OCI-LY7 (cell line): ENCODE measurements around the gene SLC30A2. TPM values are rescaled to one million over a fixed set of nuclear protein-coding genes. Genes with fewer than 3 reads are reported as not detected.

Experiments
- BruUV-seq: library from RNA; stranded (reverse); fragments of 400-500 nt; replicated peaks from 2 replicates; lab custom pipeline; 2021; lab: Mats Ljungman, UMichigan
- CTCF ChIA-PET: fragments of 300-600 bp; sonication (Branson Sonifier 250); formaldehyde crosslinking; loops from one replicate; lab custom pipeline; 2022; ENCODE audit warnings: antibody characterized with exemption; ENCODE audit not compliant: unreplicated experiment; lab: Charles Lee
- POLR2A ChIA-PET: fragments of 300-600 bp; sonication (Branson Sonifier 250); formaldehyde crosslinking; loops from one replicate; lab custom pipeline; 2022; ENCODE audit warnings: antibody characterized with exemption; lab: Charles Lee
- DNase-seq: peaks from one replicate; pipeline ENCODE4 v3.0.0-alpha.2; 2015; ENCODE audit warnings: low spot score
- H2AFZ ChIP-seq: fragments of 200-600 bp; sonication (generic), shearing (Covaris generic); 2 replicates; pipeline ENCODE4 v1.6.1; 2014; ENCODE audit warnings: mild to moderate bottlenecking, antibody characterized with exemption, low read length, moderate library complexity
- H3K27ac ChIP-seq: fragments of 200-600 bp; sonication (generic); 2 replicates; pipeline ENCODE4 v1.5.1; 2014; ENCODE audit warnings: mixed run types, low read depth, mild to moderate bottlenecking, moderate library complexity, low read length, inconsistent platforms; ENCODE audit not compliant: poor library complexity, severe bottlenecking
- H3K36me3 ChIP-seq: fragments of 200-600 bp; sonication (generic); 2 replicates; pipeline ENCODE4 v1.6.1; 2014; ENCODE audit warnings: mild to moderate bottlenecking, antibody characterized with exemption, low read length, moderate library complexity, mixed read lengths; ENCODE audit not compliant: insufficient read depth
- H3K4me1 ChIP-seq: fragments of 200-600 bp; sonication (generic); 2 replicates; pipeline ENCODE4 v1.5.1; 2014; ENCODE audit warnings: mild to moderate bottlenecking, low read length; ENCODE audit not compliant: insufficient read depth, poor library complexity, severe bottlenecking
- H3K4me2 ChIP-seq: fragments of 200-600 bp; sonication (generic); 2 replicates; pipeline ENCODE4 v1.6.1; 2014; ENCODE audit warnings: mild to moderate bottlenecking, low read length
- H3K4me3 ChIP-seq: fragments of 200-600 bp; sonication (generic); 2 replicates; pipeline ENCODE4 v1.5.1; 2014; ENCODE audit warnings: mild to moderate bottlenecking, low read depth, low read length; ENCODE audit not compliant: poor library complexity, severe bottlenecking
- H3K79me2 ChIP-seq: fragments of 200-600 bp; sonication (generic); 2 replicates; pipeline ENCODE4 v1.6.1; 2016; ENCODE audit warnings: low read depth, mild to moderate bottlenecking, low read length, moderate library complexity, mixed read lengths; ENCODE audit not compliant: insufficient read depth
- H3K9me2 ChIP-seq: fragments of 200-600 bp; sonication (generic); 2 replicates; pipeline ENCODE4 v1.6.1; 2016; ENCODE audit warnings: mild to moderate bottlenecking, low read length, mixed read lengths; ENCODE audit not compliant: insufficient read depth
- H3K9me3 ChIP-seq: fragments of 200-600 bp; sonication (generic); 2 replicates; pipeline ENCODE4 v1.6.1; 2014; ENCODE audit warnings: mild to moderate bottlenecking, mixed run types, low read length, mixed read lengths
- H4K20me1 ChIP-seq: fragments of 200-600 bp; sonication (generic); 2 replicates; pipeline ENCODE4 v1.6.1; 2014; ENCODE audit warnings: mild to moderate bottlenecking, antibody characterized with exemption, low read length, moderate library complexity, mixed read lengths; ENCODE audit not compliant: insufficient read depth
- CTCF ChIP-seq: fragments of 200-600 bp; sonication (generic); conservative IDR thresholded peaks from 2 replicates; pipeline ENCODE4 v1.5.1; 2014; ENCODE audit warnings: mild to moderate bottlenecking, antibody characterized with exemption, low read length, moderate library complexity, mixed read lengths
- EZH2phosphoT487 ChIP-seq: fragments of 200-600 bp; sonication (generic); IDR thresholded peaks from 2 replicates; pipeline ENCODE4 v1.6.1; 2018; ENCODE audit warnings: low read depth, borderline replicate concordance, mild to moderate bottlenecking, mixed run types, antibody characterized with exemption, low read length, moderate library complexity, mixed read lengths
- intact Hi-C: fragments of 100-400 bp; cut with micrococcal nuclease; formaldehyde crosslinking; loops from one replicate; pipeline ENCODE4 v1.10.0; 2022; ENCODE audit not compliant: unreplicated experiment
- total RNA-seq, 2 experiments: library from RNA; depleted of rRNA in 1 of 2; stranded (reverse); fragments of >200 nt in 1 of 2; shearing (Covaris generic) in 1 of 2; gene quantifications; 2 replicates each; pipeline ENCODE4 v1.2.3, GENCODE V29; 2014 to 2022

The SLC30A2 gene
- total RNA-seq, 2 experiments from 2014 or later = not detected

DNA sequence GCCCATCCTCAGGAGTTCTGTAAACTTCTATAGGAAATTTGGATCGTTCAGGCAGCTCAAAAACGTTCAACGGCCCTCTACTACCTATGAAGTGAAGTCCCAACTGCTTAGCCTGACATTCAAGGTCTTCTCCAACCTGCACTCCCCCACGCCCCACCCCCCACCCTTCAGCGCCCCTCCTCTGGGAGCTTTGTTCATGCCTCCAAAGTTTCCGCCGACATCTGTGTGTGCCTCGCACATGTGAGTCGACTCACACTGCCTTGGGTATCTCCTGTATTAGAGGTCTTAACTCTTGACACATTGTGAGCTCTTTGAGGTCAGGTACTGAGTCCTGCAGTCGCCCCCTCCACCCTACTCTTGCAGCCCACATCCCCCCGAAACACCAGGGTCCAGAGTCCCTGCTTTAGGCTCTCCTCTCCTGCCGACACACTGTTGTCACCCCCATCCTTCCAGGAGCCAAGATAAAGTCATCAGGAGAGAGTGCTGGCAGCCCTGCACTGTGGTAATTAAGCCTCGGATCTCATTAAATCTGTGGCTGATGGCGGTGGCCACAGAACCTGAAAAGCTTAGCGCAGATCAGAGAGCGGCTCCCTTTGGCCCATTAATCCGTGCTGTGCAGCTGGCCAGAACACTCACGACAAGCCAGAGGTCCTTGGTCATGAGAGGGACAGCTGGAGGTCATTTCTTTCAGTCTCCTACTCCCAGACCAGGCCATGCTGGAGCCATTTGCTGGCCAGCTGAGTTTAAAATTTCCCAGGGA, 46.7 kb downstream of the SLC30A2 start:
- no TSS peak for BruUV-seq
- Histone ChIP-seq H2AFZ (peak overlapping the region; percentile 99; the same call in 1 of the 2 replicates), H3K9me3 (no peaks in the 10 kb centered on the region), H3K4me3 (no peak overlapping the region), H3K4me2 (no peak overlapping the region; the same call in 1 of the 2 replicates), H3K36me3 (no peaks in the 10 kb centered on the region), H3K27ac (no peak overlapping the region), H3K4me1 (peaks cover 20% of the 10 kb centered on the region), H3K9me2 (no peaks in the 10 kb centered on the region), H3K79me2 (no peaks in the 10 kb centered on the region), H4K20me1 (no peaks in the 10 kb centered on the region)
- ChIA-PET POLR2A (interaction anchor here (0.6 to 1.4 kb wide), 5 partner anchors 92 to 210 kb away, joined by 3 to 8 read pairs (median 4); no protein-coding TSS in a partner anchor), CTCF (interaction anchor here (0.5 to 1.0 kb wide), 2 partner anchors 92 to 103 kb away, joined by 3 read pairs; no protein-coding TSS in a partner anchor)
- no peak for DNase-seq
- intact Hi-C loops = loop anchor here (2.0 kb wide), 1 partner anchor 178 kb away; no protein-coding TSS in a partner anchor
- TF ChIP-seq CTCF (no peak), EZH2phosphoT487 (no peak)

- Histone ChIP-seq H3K79me2 (no peaks in the 10 kb centered on the region), H3K27ac (peak within 1 kb of the TSS; percentile 63), H4K20me1 (no peaks in the 10 kb centered on the region), H3K9me2 (no peaks in the 10 kb centered on the region), H3K4me3 (peak within 1 kb of the TSS; percentile 76), H3K4me1 (peaks cover 20% of the 10 kb centered on the region), H3K9me3 (no peaks in the 10 kb centered on the region), H3K36me3 (no peaks in the 10 kb centered on the region), H3K4me2 (peak within 1 kb of the TSS; percentile 88), H2AFZ (peak within 1 kb of the TSS; percentile 99)
- intact Hi-C loops = loop anchor here (1.0 to 2.0 kb wide), 4 partner anchors 93 to 177 kb away; no protein-coding TSS in a partner anchor
- peak; percentile 93 for TF ChIP-seq CTCF
- TF ChIP-seq EZH2phosphoT487 = no peak
- DNase-seq = peak; percentile 100
- POLR2A ChIA-PET = interaction anchor here (0.6 to 2.9 kb wide), 20 partner anchors 10 to 440 kb away, joined by 3 to 18 read pairs (median 4); partner anchors contain the start of genes MTFR1L and STMN1
- CTCF ChIA-PET = interaction anchor here (0.6 to 2.6 kb wide), 8 partner anchors 83 to 183 kb away, joined by 3 to 20 read pairs (median 4); no protein-coding TSS in a partner anchor
- BruUV-seq = no TSS peak
Measured at GRCh38 chr1:25997828-25998761, 47.8 kb downstream of the SLC30A2 start, which contains the start of gene PAFAH2. TSS of gene PAFAH2 (minus strand) at chr1:25998063. CDS start at chr1:25990816, 7,247 bp downstream.
